LNCaP clone FGC (cell line): ENCODE data around the gene ADGRG4.

ENCODE experiments used
- DNase-seq: peaks from one replicate; pipeline ENCODE4 v3.0.0-alpha.2; 2011; ENCODE audit warnings: low read depth
- H3K4me3 ChIP-seq: 2 replicates; pipeline ENCODE4 v1.5.1; 2011; ENCODE audit warnings: mild to moderate bottlenecking, low read depth, low read length, control low read depth
- TF ChIP-seq, protein P1 (sequence below): IDR thresholded peaks from 2 replicates; pipeline ENCODE4 v1.5.1; 2012; ENCODE audit warnings: mild to moderate bottlenecking; ENCODE audit not compliant: control insufficient read depth, insufficient read depth; ENCODE audit errors: extremely low read depth

The ADGRG4 gene

DNA sequence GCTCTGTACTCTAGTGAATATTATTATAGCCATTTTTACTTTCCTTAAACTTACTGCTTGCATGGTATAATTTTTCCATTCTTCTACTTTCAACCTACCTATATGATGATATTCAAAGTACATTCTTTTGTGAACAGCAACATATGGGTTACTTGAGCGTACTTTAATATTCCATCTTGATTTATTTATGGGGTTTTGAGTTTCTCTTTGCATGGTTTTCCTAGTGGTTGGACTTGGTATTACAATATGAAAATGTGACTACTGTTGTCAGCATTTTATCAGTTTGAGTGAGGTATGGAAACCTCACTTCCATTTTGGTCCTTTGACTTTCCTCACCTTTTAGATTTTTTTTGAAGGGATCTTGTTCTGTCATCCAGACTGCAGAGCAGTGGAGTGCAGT lies 35.9 kb downstream of the ADGRG4 start:
- TF ChIP-seq, protein P1, sequence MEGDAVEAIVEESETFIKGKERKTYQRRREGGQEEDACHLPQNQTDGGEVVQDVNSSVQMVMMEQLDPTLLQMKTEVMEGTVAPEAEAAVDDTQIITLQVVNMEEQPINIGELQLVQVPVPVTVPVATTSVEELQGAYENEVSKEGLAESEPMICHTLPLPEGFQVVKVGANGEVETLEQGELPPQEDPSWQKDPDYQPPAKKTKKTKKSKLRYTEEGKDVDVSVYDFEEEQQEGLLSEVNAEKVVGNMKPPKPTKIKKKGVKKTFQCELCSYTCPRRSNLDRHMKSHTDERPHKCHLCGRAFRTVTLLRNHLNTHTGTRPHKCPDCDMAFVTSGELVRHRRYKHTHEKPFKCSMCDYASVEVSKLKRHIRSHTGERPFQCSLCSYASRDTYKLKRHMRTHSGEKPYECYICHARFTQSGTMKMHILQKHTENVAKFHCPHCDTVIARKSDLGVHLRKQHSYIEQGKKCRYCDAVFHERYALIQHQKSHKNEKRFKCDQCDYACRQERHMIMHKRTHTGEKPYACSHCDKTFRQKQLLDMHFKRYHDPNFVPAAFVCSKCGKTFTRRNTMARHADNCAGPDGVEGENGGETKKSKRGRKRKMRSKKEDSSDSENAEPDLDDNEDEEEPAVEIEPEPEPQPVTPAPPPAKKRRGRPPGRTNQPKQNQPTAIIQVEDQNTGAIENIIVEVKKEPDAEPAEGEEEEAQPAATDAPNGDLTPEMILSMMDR = no peak
- H3K4me3 ChIP-seq = no peak overlapping the region
- DNase-seq = no peak

DNA sequence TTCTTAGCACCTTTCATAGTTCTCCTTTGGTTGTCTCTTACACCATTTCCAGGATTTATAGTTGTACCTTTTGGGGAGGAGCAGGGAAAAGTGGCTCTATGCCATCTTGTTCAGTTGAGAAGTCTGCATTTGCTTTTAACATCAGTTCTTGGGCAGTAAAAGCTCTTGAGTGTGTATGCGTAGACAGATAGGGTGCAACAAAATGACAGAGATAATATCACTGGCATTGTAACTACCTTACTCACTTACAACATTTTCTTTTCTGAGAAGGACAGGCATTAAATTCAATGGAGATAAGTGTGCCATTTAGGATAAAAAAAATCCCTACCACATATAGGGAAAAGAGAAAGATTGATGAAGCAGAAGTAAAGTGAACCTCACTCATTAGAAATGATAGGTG lies 38.9 kb downstream of the ADGRG4 start:
- no peak overlapping the region for H3K4me3 ChIP-seq
- DNase-seq = no peak
- TF ChIP-seq, protein P1 = no peak

DNA sequence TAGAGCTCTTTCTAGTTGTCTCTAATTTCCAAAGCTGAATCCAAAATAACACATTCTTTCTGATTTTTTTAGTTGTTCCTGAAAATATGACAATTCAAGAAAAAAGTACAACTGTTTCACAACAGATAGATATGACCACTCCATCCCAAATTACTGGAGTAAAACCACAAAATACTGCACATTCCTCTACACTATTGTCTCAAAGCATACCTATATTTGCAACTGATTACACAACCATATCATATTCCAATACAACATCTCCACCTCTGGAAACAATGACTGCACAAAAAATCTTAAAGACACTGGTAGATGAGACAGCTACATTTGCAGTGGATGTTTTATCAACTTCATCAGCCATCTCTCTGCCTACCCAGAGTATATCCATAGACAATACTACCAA lies 43.6 kb downstream of the ADGRG4 start:
- DNase-seq = no peak
- H3K4me3 ChIP-seq = no peak overlapping the region
- TF ChIP-seq, protein P1 = no peak

- no peak for DNase-seq
- TF ChIP-seq, protein P1 = no peak
- H3K4me3 ChIP-seq = no peak overlapping the region
Observed at GRCh38 chrX:136346506-136346905, 45.7 kb downstream of the ADGRG4 start.

DNA sequence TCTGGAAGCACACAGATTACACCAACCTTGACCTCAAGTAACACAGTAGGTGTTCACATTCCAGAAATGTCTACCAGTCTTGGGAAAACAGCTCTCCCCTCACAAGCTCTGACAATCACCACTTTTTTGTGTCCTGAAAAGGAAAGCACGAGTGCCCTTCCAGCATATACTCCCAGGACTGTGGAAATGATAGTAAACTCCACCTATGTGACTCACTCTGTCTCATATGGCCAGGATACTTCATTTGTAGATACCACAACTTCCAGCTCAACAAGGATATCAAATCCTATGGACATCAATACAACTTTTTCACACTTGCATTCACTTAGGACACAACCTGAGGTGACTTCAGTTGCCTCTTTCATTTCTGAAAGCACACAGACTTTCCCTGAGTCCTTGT lies 46.9 kb downstream of the ADGRG4 start:
- no peak overlapping the region for H3K4me3 ChIP-seq
- TF ChIP-seq, protein P1 = no peak
- DNase-seq = no peak

DNA sequence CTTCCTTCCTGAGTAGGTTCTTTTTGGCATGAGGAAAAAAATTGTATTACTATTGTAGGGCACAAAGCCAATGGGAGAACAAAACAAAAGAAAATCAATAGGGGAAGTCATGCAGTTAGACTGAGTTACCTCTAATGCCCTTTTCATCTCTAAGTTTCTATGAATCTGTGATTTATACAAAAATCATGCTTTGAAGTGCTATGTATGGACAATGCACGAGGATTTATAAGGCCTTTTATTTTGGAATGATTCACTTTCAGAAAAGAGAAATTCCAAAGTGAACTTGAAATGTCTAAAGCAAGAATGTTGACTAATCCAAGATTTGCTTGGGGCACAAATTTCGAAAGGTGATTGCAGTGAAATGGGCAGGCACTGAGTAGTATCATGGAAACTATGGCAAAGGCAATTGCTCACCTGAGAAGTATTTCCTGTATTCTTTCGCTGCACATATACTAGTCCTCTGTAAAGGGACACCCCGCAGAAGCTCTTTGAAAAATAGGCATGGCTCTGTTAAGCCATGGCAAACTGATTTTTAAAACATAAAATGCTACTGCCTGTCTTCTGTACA lies 52.8 kb downstream of the ADGRG4 start:
- DNase-seq = no peak
- TF ChIP-seq, protein P1 = no peak
- H3K4me3 ChIP-seq = no peak overlapping the region

GRCh38 chrX:136354201-136354600 lies 53.4 kb downstream of the ADGRG4 start:
- TF ChIP-seq, protein P1 = no peak
- no peak for DNase-seq
- H3K4me3 ChIP-seq = no peak overlapping the region
